H1 (cell line): ENCODE results near the gene TMEM169. TPM values are rescaled to one million over a fixed set of nuclear protein-coding genes. Genes with fewer than 3 reads are reported as not detected.
"Not testable (repeated sequence)": the region's sequence is repeated elsewhere in the genome, so short reads cannot be mapped to it uniquely, and the experiment has no call there.

ENCODE experiments used
- CTCF ChIA-PET: fragments of 300-600 bp; sonication (Branson Sonifier 250); formaldehyde crosslinking; loops from one replicate; lab custom pipeline; 2021; ENCODE audit not compliant: partially characterized antibody; lab: Charles Lee
- POLR2A ChIA-PET: fragments of 300-600 bp; sonication (Branson Sonifier 250); formaldehyde crosslinking; loops from one replicate; lab custom pipeline; 2021; ENCODE audit warnings: inconsistent platforms; ENCODE audit not compliant: partially characterized antibody; lab: Charles Lee
- DNase-seq, 2 experiments: peaks; one replicate each; pipeline versions ENCODE4 v3.0.0 to v3.0.0-alpha.2; 2010 to 2022; ENCODE audit warnings: low spot score in 2 of 2, low read depth in 1 of 2, mixed read lengths in 1 of 2
- FAIRE-seq: peaks from 2 replicates; lab custom pipeline; 2011; peaks lifted over from hg19 to GRCh38; lab: Jason Lieb, UNC
- H2AFZ ChIP-seq: 2 replicates; pipeline ENCODE4 v1.8.1; 2012; ENCODE audit warnings: low read length, inconsistent platforms
- H2AK5ac ChIP-seq: 2 replicates; pipeline ENCODE4 v1.6.1; 2013; ENCODE audit warnings: low read depth, low read length
- H2BK120ac ChIP-seq: replicated peaks from 2 replicates; pipeline ENCODE3; 2013; ENCODE audit warnings: low read depth, low read length, inconsistent platforms
- H2BK12ac ChIP-seq: 2 replicates; pipeline ENCODE4 v1.6.1; 2013; ENCODE audit warnings: low read depth, low read length
- H2BK15ac ChIP-seq: 2 replicates; pipeline ENCODE4 v1.6.1; 2013; ENCODE audit warnings: low read length
- H2BK20ac ChIP-seq: 2 replicates; pipeline ENCODE4 v1.6.1; 2013; ENCODE audit warnings: low read length
- H2BK5ac ChIP-seq: 2 replicates; pipeline ENCODE4 v1.6.1; 2013; ENCODE audit warnings: low read depth, low read length
- H3K14ac ChIP-seq: 2 replicates; pipeline ENCODE4 v1.6.1; 2013; ENCODE audit warnings: inconsistent platforms; ENCODE audit not compliant: insufficient read length
- H3K18ac ChIP-seq: 2 replicates; pipeline ENCODE4 v1.6.1; 2013; ENCODE audit warnings: low read length; ENCODE audit errors: extremely low read depth
- H3K23ac ChIP-seq: 2 replicates; pipeline ENCODE4 v1.6.1; 2013; ENCODE audit warnings: inconsistent platforms; ENCODE audit not compliant: insufficient read length
- H3K23me2 ChIP-seq: 2 replicates; pipeline ENCODE4 v1.6.1; 2013; ENCODE audit warnings: low read depth, low read length
- H3K27ac ChIP-seq: 2 replicates; pipeline ENCODE4 v1.6.1; 2011; ENCODE audit warnings: low read depth, low read length, inconsistent platforms
- H3K27me3 ChIP-seq, 4 experiments: replicated peaks in 1 of 4; 1 replicate in 1 of 4; 2 replicates in 3 of 4; pipeline versions ENCODE4 v1.6.1 to v1.8.1; 2011 to 2013; ENCODE audit warnings: low read length in 3 of 4, mild to moderate bottlenecking in 3 of 4, inconsistent platforms in 2 of 4, mixed read lengths in 2 of 4, moderate library complexity in 1 of 4; ENCODE audit not compliant: control insufficient read depth in 3 of 4, insufficient read depth in 3 of 4; ENCODE audit errors: extremely low read depth in 1 of 4
- H3K36me3 ChIP-seq, 4 experiments: 2 replicates each; pipeline versions ENCODE4 v1.6.1 to v1.8.1; 2011 to 2013; ENCODE audit warnings: mild to moderate bottlenecking in 4 of 4, low read length in 3 of 4, moderate library complexity in 2 of 4, control low read depth in 1 of 4, inconsistent platforms in 1 of 4; ENCODE audit not compliant: insufficient read depth in 4 of 4, control insufficient read depth in 2 of 4
- H3K4ac ChIP-seq: replicated peaks from 2 replicates; pipeline ENCODE3; 2013; ENCODE audit warnings: low read length, low read depth, mixed read lengths, inconsistent platforms; ENCODE audit not compliant: insufficient read length
- H3K4me1 ChIP-seq, 4 experiments: replicated peaks in 1 of 4; 1 replicate in 1 of 4; 2 replicates in 3 of 4; pipeline versions ENCODE4 v1.6.1 to v1.8.1; 2011 to 2013; ENCODE audit warnings: low read length in 3 of 4, inconsistent platforms in 2 of 4, mixed read lengths in 1 of 4; ENCODE audit not compliant: insufficient read depth in 4 of 4, control insufficient read depth in 3 of 4
- H3K4me2 ChIP-seq, 2 experiments: 2 replicates each; pipeline versions ENCODE4 v1.6.1 to v1.8.1; 2011 to 2013; ENCODE audit warnings: low read depth in 2 of 2, low read length in 2 of 2, control low read depth in 1 of 2, inconsistent platforms in 1 of 2, mild to moderate bottlenecking in 1 of 2; ENCODE audit not compliant: insufficient read depth in 1 of 2
- H3K4me3 ChIP-seq, 4 experiments: fragments of 200-600, 300-600 bp in 1 of 4; sonication (generic), shearing (Covaris generic), sonication (Bioruptor Twin) in 1 of 4; 2 replicates each; pipeline versions ENCODE4 v1.5.1 to v1.8.1; 2011 to 2016; ENCODE audit warnings: low read length in 4 of 4, low read depth in 3 of 4, control low read depth in 2 of 4, inconsistent platforms in 2 of 4, mild to moderate bottlenecking in 2 of 4, mixed read lengths in 1 of 4, moderate library complexity in 1 of 4; ENCODE audit not compliant: insufficient read depth in 2 of 4; ENCODE audit errors: extremely low read depth in 1 of 4
- H3K56ac ChIP-seq: replicated peaks from 2 replicates; pipeline ENCODE3; 2013; ENCODE audit warnings: low read depth, mild to moderate bottlenecking, mixed read lengths, low read length, inconsistent platforms; ENCODE audit not compliant: insufficient read length
- H3K79me1 ChIP-seq: 2 replicates; pipeline ENCODE4 v1.6.1; 2013; ENCODE audit warnings: low read depth, low read length, control low read depth
- H3K79me2 ChIP-seq, 2 experiments: 2 replicates each; pipeline versions ENCODE4 v1.6.1 to v1.8.1; 2012 to 2013; ENCODE audit warnings: low read length in 2 of 2, mild to moderate bottlenecking in 2 of 2, inconsistent platforms in 1 of 2; ENCODE audit not compliant: insufficient read depth in 2 of 2, control insufficient read depth in 1 of 2
- H3K9ac ChIP-seq, 4 experiments: replicated peaks in 1 of 4; 1 replicate in 1 of 4; 2 replicates in 3 of 4; pipeline versions ENCODE4 v1.6.1 to v1.8.1; 2011 to 2013; ENCODE audit warnings: low read depth in 3 of 4, low read length in 3 of 4, control low read depth in 2 of 4, mild to moderate bottlenecking in 2 of 4, moderate library complexity in 2 of 4, inconsistent platforms in 1 of 4; ENCODE audit errors: extremely low read depth in 1 of 4
- H3K9me3 ChIP-seq, 2 experiments: 2 replicates each; pipeline versions ENCODE4 v1.6.1 to v1.8.1; 2012 to 2013; ENCODE audit warnings: mild to moderate bottlenecking in 2 of 2, moderate library complexity in 2 of 2, control low read depth in 1 of 2, inconsistent platforms in 1 of 2, low read depth in 1 of 2, low read length in 1 of 2, mixed read lengths in 1 of 2; ENCODE audit not compliant: insufficient read depth in 2 of 2
- H4K20me1 ChIP-seq, 2 experiments: replicated peaks in 1 of 2; 2 replicates each; pipeline versions ENCODE3 to v1.8.1; 2011 to 2013; ENCODE audit warnings: inconsistent platforms in 2 of 2, low read length in 2 of 2, mild to moderate bottlenecking in 1 of 2; ENCODE audit not compliant: insufficient read depth in 2 of 2, control insufficient read depth in 1 of 2
- H4K5ac ChIP-seq: 2 replicates; pipeline ENCODE4 v1.6.1; 2013; ENCODE audit warnings: low read length, low read depth, mixed read lengths, inconsistent platforms; ENCODE audit not compliant: insufficient read length
- H4K8ac ChIP-seq: 2 replicates; pipeline ENCODE4 v1.8.0; 2013; ENCODE audit warnings: mild to moderate bottlenecking, moderate library complexity, low read length, inconsistent platforms; ENCODE audit not compliant: insufficient read depth; ENCODE audit errors: extremely low read depth
- H4K91ac ChIP-seq: replicated peaks from 2 replicates; pipeline ENCODE3; 2013; ENCODE audit warnings: low read length, mixed read lengths, inconsistent platforms; ENCODE audit not compliant: insufficient read length
- WGBS, 2 experiments: shearing (Covaris generic) in 1 of 2; methylation state at CpG; one replicate each; pipeline versions ENCODE4 v1.1.6 to v1.1.7; 2013 to 2015; ENCODE audit warnings: low lambda C conversion rate in 2 of 2, mixed read lengths in 2 of 2, inconsistent platforms in 1 of 2, low coverage in 1 of 2, missing lambda C conversion rate in 1 of 2; ENCODE audit not compliant: insufficient replicate concordance in 2 of 2, insufficient coverage in 1 of 2, insufficient read length in 1 of 2; ENCODE audit errors: extremely low coverage in 1 of 2, missing lambda C conversion rate in 1 of 2; 5-methylcytosine and 5-hydroxymethylcytosine counted together
- polyA plus RNA-seq, 7 experiments: library from polyadenylated mRNA; depleted of rRNA in 3 of 7; stranded (reverse) in 5 of 7; unstranded in 2 of 7; fragments of >200 nt in 5 of 7; fragments of 200-250 nt in 2 of 7; gene quantifications; 1 replicate in 5 of 7; 2 replicates in 1 of 7; 4 replicates in 1 of 7; pipeline versions ENCODE4 v1.2.1 to v1.2.3, GENCODE V29; 2011 to 2013; ENCODE audit warnings: missing spikeins in 2 of 7, mixed read lengths in 2 of 7
- total RNA-seq: library from RNA; stranded (reverse); fragmentation: NEBNext Ultra II Directional; extraction: Animal tissue kit (Norgen Biotek cat#: 25700); gene quantifications from 2 replicates; pipeline ENCODE4 v1.2.1, GENCODE V29; 2021

TMEM169 gene
- total and polyA plus RNA-seq, 2 of the 8 experiments (the other 6 are each of a cell fraction or from before 2014, with no cell fraction given): 0.41 to 2.4 TPM

DNA sequence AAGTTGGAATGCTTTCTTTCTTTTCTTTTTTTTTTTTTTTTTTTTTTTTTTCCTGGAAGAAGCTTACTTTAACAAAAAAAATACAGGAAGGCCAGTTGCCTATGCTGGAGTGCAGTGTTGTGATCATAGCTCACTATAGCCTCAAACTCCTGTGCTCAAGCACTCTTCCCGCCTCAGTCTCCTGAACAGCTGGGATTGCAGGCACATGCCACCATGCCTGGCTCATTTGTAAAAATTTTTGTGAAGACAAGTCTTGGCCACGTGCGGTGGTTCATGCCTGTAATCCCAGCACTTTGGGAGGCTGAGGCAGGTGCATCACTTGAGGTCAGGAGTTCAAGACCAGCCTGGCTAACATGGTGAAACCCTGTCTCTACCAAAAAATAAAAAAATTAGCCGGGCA lies 59.8 kb downstream of the TMEM169 start:
- H3K18ac ChIP-seq, H3K79me1 ChIP-seq, H3K27me3 ChIP-seq, DNase-seq, H3K23me2 ChIP-seq, H2BK15ac ChIP-seq, H3K4me2 ChIP-seq, H3K4me3 ChIP-seq, FAIRE-seq, H2BK120ac ChIP-seq, H4K8ac ChIP-seq, H3K56ac ChIP-seq, H3K14ac ChIP-seq, H3K27ac ChIP-seq, H2BK5ac ChIP-seq, H4K5ac ChIP-seq, H3K9ac ChIP-seq, H2AFZ ChIP-seq, H3K4ac ChIP-seq, H3K4me1 ChIP-seq, H2AK5ac ChIP-seq, H2BK12ac ChIP-seq, H3K9me3 ChIP-seq, H4K91ac ChIP-seq, H3K23ac ChIP-seq, H2BK20ac ChIP-seq: not testable (repeated sequence)
- CTCF ChIA-PET: interaction anchor here (0.7 to 4.6 kb wide), 12 partner anchors 10 to 104 kb away, joined by 3 to 24 read pairs (median 5); no protein-coding TSS in a partner anchor
- POLR2A ChIA-PET: interaction anchor here (0.8 to 8.1 kb wide), 9 partner anchors 8 to 31 kb away, joined by 3 to 101 read pairs (median 9); no protein-coding TSS in a partner anchor
- peaks cover 41 to 97% (median 80%) of the 10 kb centered on the region in 4 experiments for H3K36me3 ChIP-seq
- peaks cover 0 to 36% of the 10 kb centered on the region in 2 experiments; a peak in 2 of 4 replicates for H3K79me2 ChIP-seq
- peaks cover 5 to 13% of the 10 kb centered on the region in 2 experiments for H4K20me1 ChIP-seq
- 97% methylated on average over 4 of the region's 4 CpGs; no CpG with 5 or more reads in 1 of the 2 experiments for WGBS, 2 experiments
